Measurements from ENCODE around the gene SUPT4H1.

GRCh38 chr17:58400826-58401225 is 48.8 kb upstream of the SUPT4H1 start:
- TF ChIP-seq CTCF (IDR thresholded peaks at IDR 0.05) (no peak), POLR2A (IDR thresholded peaks at IDR 0.05) (no peak)

All from thyroid gland (tissue), 4 donors.